HG02798 (cell line): Measurements from ENCODE around the gene SLC28A3.

Source experiments
- ATAC-seq: cut with Tn5 transposase; IDR thresholded peaks from one replicate; pipeline ENCODE4 v1.9.1; 2021; ENCODE audit warnings: mild to moderate bottlenecking; ENCODE audit not compliant: unreplicated experiment, poor library complexity

Gene SLC28A3

DNA sequence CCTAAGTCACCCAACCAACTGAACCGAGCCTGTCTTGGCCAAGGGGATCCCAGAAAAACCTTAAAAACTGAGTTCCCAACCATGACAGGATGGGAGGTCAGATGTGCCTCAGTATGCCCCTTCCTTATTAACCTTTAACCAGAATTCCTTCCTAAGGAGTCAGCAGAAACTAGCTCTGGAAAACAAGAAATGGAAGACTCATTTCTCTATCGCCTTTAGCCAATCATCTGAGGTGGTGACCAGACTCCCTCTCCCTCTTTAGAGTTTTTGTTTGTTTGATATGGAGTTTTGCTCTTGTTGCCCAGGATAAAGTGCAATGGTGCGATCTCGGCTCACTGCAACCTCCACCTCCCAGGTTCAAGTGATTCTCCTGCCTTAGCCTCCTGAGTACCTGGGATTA is 37.5 kb downstream of the SLC28A3 start:
- ATAC-seq, result no peak

DNA sequence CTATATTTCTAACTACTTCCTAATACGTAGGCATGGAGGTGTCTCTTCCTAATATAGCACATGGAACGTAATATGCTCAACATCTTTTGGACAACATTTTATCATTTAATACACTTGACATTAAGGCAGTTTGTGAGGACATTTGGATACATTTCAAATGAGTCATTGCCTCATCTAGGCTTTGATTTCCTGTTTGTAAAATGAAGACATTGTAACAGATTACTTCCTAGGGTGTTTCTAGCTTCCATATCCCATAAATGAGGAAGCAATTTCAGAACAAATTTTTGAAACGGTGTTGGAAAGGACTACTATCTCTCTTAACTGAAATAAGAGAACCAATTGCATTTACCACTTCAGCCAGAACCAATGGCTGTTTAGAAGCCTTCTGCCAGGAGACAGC is 38.7 kb downstream of the SLC28A3 start:
- ATAC-seq, result no peak

DNA sequence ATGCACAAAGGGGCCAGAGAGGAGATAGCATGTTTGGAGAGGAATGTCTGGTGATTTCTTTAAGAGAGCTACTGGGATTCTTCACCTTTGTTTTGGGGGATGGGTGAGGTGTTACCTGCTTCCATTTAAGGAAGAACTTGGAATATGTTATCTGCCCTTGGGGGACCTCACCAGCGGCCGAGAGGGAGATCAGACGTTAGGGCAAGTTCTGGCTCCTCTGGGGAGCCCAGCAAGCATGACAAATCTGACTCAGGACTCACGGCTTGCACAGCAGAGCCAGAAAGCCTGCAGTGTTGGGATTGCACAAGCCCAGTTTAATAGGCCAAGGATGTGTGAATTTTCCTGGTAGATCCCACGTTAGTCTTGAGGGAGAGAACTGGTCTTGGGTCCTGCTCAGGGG is 40.3 kb downstream of the SLC28A3 start:
- no peak for ATAC-seq

DNA sequence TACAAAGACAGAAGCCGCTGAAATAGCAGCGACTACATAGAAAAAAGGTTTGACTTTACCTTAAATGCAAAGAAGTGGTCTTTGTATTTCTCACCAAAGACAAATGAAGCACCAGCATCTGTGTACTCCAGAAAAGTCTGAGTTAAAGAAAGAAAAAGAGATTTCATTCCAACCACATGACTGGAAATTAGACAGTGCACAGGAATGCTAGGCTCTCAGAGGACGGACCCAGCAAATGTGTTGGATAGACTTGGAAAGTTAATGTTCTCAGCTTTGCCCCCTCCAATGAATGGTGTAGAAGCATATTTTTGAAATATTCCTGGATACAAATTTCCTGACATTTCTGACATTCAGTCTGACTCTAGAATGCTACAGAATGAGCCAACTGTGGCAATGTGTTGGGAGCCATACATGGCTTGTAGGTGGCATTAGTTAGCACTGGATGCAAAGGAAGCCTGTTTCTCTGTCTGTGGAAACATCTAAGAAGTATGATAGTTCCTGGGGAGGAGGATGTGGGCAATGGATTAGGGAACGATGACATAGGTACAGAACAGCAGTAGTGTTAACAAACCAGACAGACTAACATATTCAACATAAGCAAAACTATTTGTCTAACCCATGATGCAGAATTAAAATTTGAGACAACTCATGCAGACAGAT is 43.3 kb downstream of the SLC28A3 start:
- ATAC-seq, result no peak

GRCh38 chr9:84296146-84296843 is 44.3 kb downstream of the SLC28A3 start:
- peak; percentile 67 for ATAC-seq

DNA sequence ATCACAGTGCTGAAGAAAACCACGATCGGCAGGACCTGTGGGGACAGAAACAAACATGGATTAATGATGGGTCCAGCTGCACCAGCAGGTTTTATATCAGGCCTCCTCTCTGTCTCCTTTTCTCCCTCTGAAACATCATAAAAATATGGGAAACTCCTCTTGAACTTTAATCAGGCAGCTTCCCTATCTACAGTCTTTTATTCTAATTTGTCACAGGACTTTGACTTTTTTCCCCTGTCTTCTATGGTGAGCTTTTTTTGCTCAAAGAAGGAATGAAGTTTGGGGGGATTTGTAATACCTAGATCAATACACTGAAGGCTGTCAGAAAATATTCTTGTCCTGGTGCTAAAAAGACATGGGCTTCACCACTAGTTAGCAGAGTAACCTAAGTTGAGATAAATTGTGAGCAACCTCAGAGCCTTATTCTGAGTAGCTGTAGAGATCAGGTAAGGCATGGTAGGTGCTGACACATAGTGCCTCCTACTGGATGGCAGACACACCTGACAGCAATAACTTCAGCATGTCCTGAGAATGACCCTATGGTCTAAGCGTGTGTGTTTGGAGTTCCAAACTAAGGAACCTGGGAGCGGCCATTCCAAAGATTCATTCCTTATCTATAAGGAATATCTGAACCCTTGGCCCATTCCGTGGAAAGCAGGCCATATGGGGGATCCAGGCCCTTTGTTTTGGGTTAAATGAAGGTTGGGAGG is 46.2 kb downstream of the SLC28A3 start:
- ATAC-seq, result no peak

GRCh38 chr9:84293001-84293798 is 47.4 kb downstream of the SLC28A3 start:
- peak; percentile 54 for ATAC-seq

- ATAC-seq, result peak; percentile 77
Observed at GRCh38 chr9:84285381-84285780, 55.2 kb downstream of the SLC28A3 start.

GRCh38 chr9:84283946-84284345 is 56.6 kb downstream of the SLC28A3 start:
- ATAC-seq, result no peak

GRCh38 chr9:84278130-84278529 is 62.4 kb downstream of the SLC28A3 start:
- ATAC-seq, result no peak

GRCh38 chr9:84277646-84278045 is 62.9 kb downstream of the SLC28A3 start:
- ATAC-seq, result no peak

- ATAC-seq, result no peak
Observed at GRCh38 chr9:84276741-84277140, 63.8 kb downstream of the SLC28A3 start.

DNA sequence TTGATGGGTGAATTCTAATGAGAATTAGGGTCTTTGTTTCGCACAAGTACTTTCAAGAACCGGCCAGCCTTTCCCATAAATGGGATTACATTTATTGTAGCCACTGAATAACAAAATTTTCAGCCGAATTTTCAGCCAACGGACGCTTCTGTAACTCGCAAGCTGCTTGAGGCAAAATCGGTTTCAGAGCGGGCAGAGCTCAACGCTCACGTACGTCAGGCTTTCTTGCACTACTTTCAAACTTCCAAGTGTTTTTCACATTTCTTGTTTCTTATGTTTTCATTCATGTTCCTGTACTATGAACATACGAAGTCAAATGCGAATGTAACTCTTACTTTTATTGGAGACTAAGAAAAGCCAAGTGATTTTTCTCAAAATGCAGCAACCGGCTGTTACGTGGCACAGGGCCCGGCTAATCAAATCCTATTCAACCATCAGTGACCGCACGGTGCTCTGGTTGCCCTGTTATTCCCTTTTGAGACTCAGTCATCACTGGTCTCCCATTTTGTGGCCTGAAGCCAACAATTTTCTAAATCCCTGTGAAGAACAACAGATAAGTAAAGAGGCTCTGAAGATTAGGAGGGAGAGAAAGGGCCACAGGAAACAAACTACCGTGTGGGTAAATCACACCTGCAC is 68.5 kb downstream of the SLC28A3 start:
- ATAC-seq, result no peak

DNA sequence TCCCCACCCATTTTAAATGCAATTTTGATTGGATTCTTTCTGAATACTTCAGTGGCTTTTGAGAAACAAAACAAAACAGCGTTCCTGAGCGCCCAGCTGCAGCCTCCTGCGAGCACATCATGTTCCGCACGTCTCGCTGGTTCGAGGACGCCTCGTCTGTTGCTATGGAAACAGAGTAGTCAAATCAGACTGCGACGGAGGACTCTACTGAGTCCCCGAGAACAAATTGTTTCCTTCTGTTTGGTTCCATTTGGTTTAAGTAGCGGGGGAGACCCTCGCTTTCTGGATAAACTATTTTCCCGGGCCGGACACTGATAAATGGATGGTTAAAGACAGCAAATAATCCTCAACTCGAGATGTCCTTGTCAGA is 69.0 kb downstream of the SLC28A3 start:
- ATAC-seq, result peak; percentile 92

- peak; percentile 16 for ATAC-seq
Observed at GRCh38 chr9:84270847-84271530, 69.6 kb downstream of the SLC28A3 start.

- ATAC-seq, result no peak
Observed at GRCh38 chr9:84266087-84266561, 74.4 kb downstream of the SLC28A3 start.

GRCh38 chr9:84264307-84265029 is 76.1 kb downstream of the SLC28A3 start:
- ATAC-seq, result no peak

DNA sequence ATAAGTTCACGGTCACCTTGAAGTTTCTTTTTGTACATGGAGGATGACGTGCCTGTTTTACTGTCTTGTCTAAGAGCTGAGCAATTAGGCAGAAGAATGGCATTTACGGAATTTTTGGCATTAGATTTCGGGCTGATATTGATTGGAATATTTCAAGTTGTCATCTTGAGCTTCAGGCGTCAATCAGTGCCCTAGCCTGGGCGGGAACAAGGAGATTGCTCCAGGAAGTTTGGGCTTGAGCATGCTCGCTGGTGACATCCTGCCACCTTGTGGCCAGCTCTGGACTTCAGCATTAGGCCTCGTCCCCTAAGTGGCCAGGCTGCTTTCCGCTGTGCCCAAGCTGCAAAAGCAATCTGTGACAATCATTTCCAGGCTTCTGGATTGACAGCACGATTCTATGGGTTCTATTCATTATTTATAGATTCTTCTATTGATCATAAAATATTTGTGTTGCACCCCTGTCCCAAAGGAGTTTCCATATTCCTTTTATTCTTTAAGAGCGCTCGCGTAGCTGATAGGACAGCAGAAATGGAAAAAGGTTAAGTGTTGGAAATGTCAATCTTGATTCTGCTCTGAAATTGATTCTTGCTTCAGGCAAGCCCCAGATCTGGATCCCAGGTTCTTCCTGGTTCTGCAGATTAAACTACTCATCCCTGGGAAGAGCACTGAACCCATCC is 79.3 kb downstream of the SLC28A3 start:
- ATAC-seq, result peak; percentile 87
